Measurements from ENCODE around the gene CDC37. TPM values are rescaled to one million over a fixed set of nuclear protein-coding genes. Genes with fewer than 3 reads are reported as not detected.
"Not testable (repeated sequence)": the region's sequence is repeated elsewhere in the genome, so short reads cannot be mapped to it uniquely, and the experiment has no call there.

CDC37 gene
- polyA plus RNA-seq, 1 donor (not counting 4 experiments of a cell fraction or from before 2014, with no cell fraction given): 376 TPM

- peaks cover 23% of the 10 kb centered on the region for H4K20me1 ChIP-seq (ENCODE audit: control insufficient read depth, extremely low read depth, insufficient read depth, low read length)
- DNase-seq (ENCODE audit: low read depth, low spot score): no peak
- peak overlapping the region; percentile 91 for H3K9ac ChIP-seq (ENCODE audit: control insufficient read depth, extremely low read depth, insufficient read depth, low read length)
- H3K4me3 ChIP-seq (ENCODE audit: control insufficient read depth in 2 of 3, extremely low read depth in 1 of 3, insufficient read depth in 2 of 3, low read depth in 1 of 3, low read length in 3 of 3): peak overlapping the region; percentile 91 to 95 (median 93)
- FAIRE-seq: no peak
- peak overlapping the region; percentile 78 for H3K27ac ChIP-seq (ENCODE audit: control insufficient read depth, insufficient read depth, low read length)
- no peaks in the 10 kb centered on the region for H3K9me3 ChIP-seq (ENCODE audit: control insufficient read depth, low read depth, low read length)
- peaks cover 21% of the 10 kb centered on the region for H3K27me3 ChIP-seq (ENCODE audit: control insufficient read depth, extremely low read depth, insufficient read depth, low read length)
- dilution Hi-C loops (cut with MboI; ENCODE audit: extremely low pct_ligation_motif_present, low sequenced_read_pairs): no loop called here
- H3K4me1 ChIP-seq (ENCODE audit: control insufficient read depth, extremely low read depth, insufficient read depth, low read length): peaks cover 25% of the 10 kb centered on the region
- no peaks in the 10 kb centered on the region for H3K9me1 ChIP-seq (ENCODE audit: control insufficient read depth, extremely low read depth, insufficient read depth, low read length)
- peaks cover 16 to 17% of the 10 kb centered on the region in 2 experiments for H3K36me3 ChIP-seq (ENCODE audit: control insufficient read depth in 2 of 2, extremely low read depth in 1 of 2, insufficient read depth in 2 of 2, low read length in 2 of 2)
- TF ChIP-seq EZH2 (IDR thresholded peaks at IDR 0.05; ENCODE audit: low read length) (no peak), CTCF (optimal IDR thresholded peaks at IDR 0.05 in 1 of 3, IDR thresholded peaks at IDR 0.05 in 1 of 3, conservative IDR thresholded peaks at IDR 0.05 in 1 of 3; ENCODE audit: extremely low read depth in 1 of 3, insufficient read depth in 2 of 3, low read length in 3 of 3) (no peak)
- peaks cover 57% of the 10 kb centered on the region for H3K79me2 ChIP-seq (ENCODE audit: control insufficient read depth, insufficient read depth, low read length)
- H3K4me2 ChIP-seq (ENCODE audit: control insufficient read depth, extremely low read depth, insufficient read depth, low read depth, low read length): peak overlapping the region; percentile 92
- H2AFZ ChIP-seq (ENCODE audit: control insufficient read depth, low read length): peak overlapping the region; percentile 16
These were observed 802 bp downstream of the CDC37 start for GRCh38 chr19:10402441-10403038.

DNA sequence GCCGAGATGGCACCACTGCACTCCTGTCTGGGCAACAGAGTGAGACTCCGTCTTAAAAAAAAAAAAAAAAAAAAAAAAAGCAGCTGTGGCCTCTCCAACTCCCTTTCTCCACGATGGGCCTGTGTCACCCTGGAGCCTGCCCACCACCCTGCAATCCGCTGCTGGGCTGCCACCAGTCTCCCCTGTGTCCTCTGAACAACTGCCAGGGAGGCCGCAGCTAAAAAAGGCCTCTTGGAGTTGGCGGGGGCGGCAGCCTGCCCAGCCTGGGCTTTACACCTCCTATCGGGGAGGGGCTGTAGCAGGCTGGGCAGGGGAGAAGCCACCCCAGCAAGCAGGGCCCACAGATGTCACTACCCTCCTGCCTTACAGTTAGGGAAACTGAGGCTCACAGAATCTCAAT lies 3.5 kb downstream of the CDC37 start:
- no peak for FAIRE-seq
- Histone ChIP-seq H3K4me3 (ENCODE audit: control insufficient read depth in 2 of 3, extremely low read depth in 1 of 3, insufficient read depth in 2 of 3, low read depth in 1 of 3, low read length in 3 of 3) (no peak overlapping the region), H2AFZ (ENCODE audit: control insufficient read depth, low read length) (no peak overlapping the region), H3K9me3 (ENCODE audit: control insufficient read depth, low read depth, low read length) (no peaks in the 10 kb centered on the region), H3K27ac (ENCODE audit: control insufficient read depth, insufficient read depth, low read length) (no peak overlapping the region), H4K20me1 (ENCODE audit: control insufficient read depth, extremely low read depth, insufficient read depth, low read length) (peaks cover 23% of the 10 kb centered on the region), H3K4me1 (ENCODE audit: control insufficient read depth, extremely low read depth, insufficient read depth, low read length) (peaks cover 25% of the 10 kb centered on the region), H3K27me3 (ENCODE audit: control insufficient read depth, extremely low read depth, insufficient read depth, low read length) (peaks cover 6% of the 10 kb centered on the region), H3K4me2 (ENCODE audit: control insufficient read depth, extremely low read depth, insufficient read depth, low read depth, low read length) (no peak overlapping the region), H3K36me3 (ENCODE audit: control insufficient read depth in 2 of 2, extremely low read depth in 1 of 2, insufficient read depth in 2 of 2, low read length in 2 of 2) (peaks cover 21 to 30% of the 10 kb centered on the region in 2 experiments), H3K9me1 (ENCODE audit: control insufficient read depth, extremely low read depth, insufficient read depth, low read length) (no peaks in the 10 kb centered on the region), H3K9ac (ENCODE audit: control insufficient read depth, extremely low read depth, insufficient read depth, low read length) (no peak overlapping the region), H3K79me2 (ENCODE audit: control insufficient read depth, insufficient read depth, low read length) (peaks cover 75% of the 10 kb centered on the region)
- TF ChIP-seq EZH2 (IDR thresholded peaks at IDR 0.05; ENCODE audit: low read length): no peak
- no peak for TF ChIP-seq CTCF (optimal IDR thresholded peaks at IDR 0.05 in 1 of 3, IDR thresholded peaks at IDR 0.05 in 1 of 3, conservative IDR thresholded peaks at IDR 0.05 in 1 of 3; ENCODE audit: extremely low read depth in 1 of 3, insufficient read depth in 2 of 3, low read length in 3 of 3)
- dilution Hi-C loops (cut with MboI; ENCODE audit: extremely low pct_ligation_motif_present, low sequenced_read_pairs): no loop called here
- no peak for DNase-seq (ENCODE audit: low read depth, low spot score)

DNA sequence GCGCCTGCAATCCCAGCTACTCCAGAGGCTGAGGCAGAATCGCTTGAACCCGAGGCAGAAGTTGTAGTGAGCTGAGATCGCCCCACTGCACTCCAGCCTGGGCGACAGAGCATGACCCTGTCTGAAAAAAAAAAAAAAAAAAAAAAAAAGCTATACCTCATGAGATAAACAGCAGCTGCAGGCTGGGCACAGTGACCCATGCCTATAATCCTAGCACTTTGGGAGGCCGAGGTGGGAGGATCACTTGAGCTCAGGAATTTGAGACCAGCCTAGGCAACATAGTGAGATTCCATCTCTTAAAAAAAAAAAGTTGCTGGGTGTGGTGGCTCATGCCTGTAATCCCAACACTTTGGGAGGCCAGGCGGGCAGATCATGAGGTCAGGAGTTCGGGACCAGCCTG lies 4.0 kb downstream of the CDC37 start:
- dilution Hi-C loops (cut with MboI; ENCODE audit: extremely low pct_ligation_motif_present, low sequenced_read_pairs); H3K27me3 ChIP-seq (ENCODE audit: control insufficient read depth, extremely low read depth, insufficient read depth, low read length); FAIRE-seq; H2AFZ ChIP-seq (ENCODE audit: control insufficient read depth, low read length); H3K9me1 ChIP-seq (ENCODE audit: control insufficient read depth, extremely low read depth, insufficient read depth, low read length); H3K4me3 ChIP-seq (ENCODE audit: control insufficient read depth in 2 of 3, extremely low read depth in 1 of 3, insufficient read depth in 2 of 3, low read depth in 1 of 3, low read length in 3 of 3); H3K9ac ChIP-seq (ENCODE audit: control insufficient read depth, extremely low read depth, insufficient read depth, low read length); DNase-seq (ENCODE audit: low read depth, low spot score); H3K4me2 ChIP-seq (ENCODE audit: control insufficient read depth, extremely low read depth, insufficient read depth, low read depth, low read length); H3K9me3 ChIP-seq (ENCODE audit: control insufficient read depth, low read depth, low read length); H3K27ac ChIP-seq (ENCODE audit: control insufficient read depth, insufficient read depth, low read length): not testable (repeated sequence)
- Histone ChIP-seq H4K20me1 (ENCODE audit: control insufficient read depth, extremely low read depth, insufficient read depth, low read length) (peaks cover 23% of the 10 kb centered on the region), H3K4me1 (ENCODE audit: control insufficient read depth, extremely low read depth, insufficient read depth, low read length) (peaks cover 21% of the 10 kb centered on the region), H3K79me2 (ENCODE audit: control insufficient read depth, insufficient read depth, low read length) (peaks cover 75% of the 10 kb centered on the region), H3K36me3 (ENCODE audit: control insufficient read depth in 2 of 2, extremely low read depth in 1 of 2, insufficient read depth in 2 of 2, low read length in 2 of 2) (peaks cover 23 to 32% of the 10 kb centered on the region in 2 experiments)
